Stimulated activated CD4-positive, alpha-beta T cell treated with anti-CD3 and anti-CD28 coated beads, Interleukin-1b, Interleukin-23, amount 100 ng/mL, for 4 hours (primary cell): Measurements from ENCODE around the gene BBOF1.
"Not testable (repeated sequence)": the region's sequence is repeated elsewhere in the genome, so short reads cannot be mapped to it uniquely, and the experiment has no call there.

Source experiments
- DNase-seq, 2 donors: peaks; one replicate each; pipeline ENCODE4 v3.0.0-alpha.2; 2020; ENCODE audit warnings: low read depth in 2 of 2

BBOF1 gene

GRCh38 chr14:74085828-74086227 lies 66.7 kb downstream of the BBOF1 start:
- no peak for DNase-seq

GRCh38 chr14:74089251-74090020 lies 70.3 kb downstream of the BBOF1 start:
- no peak for DNase-seq

- no peak for DNase-seq
Measured at GRCh38 chr14:74105381-74105780, 86.2 kb downstream of the BBOF1 start.

- DNase-seq = no peak
Measured at GRCh38 chr14:74109369-74109768, 90.2 kb downstream of the BBOF1 start.

DNA sequence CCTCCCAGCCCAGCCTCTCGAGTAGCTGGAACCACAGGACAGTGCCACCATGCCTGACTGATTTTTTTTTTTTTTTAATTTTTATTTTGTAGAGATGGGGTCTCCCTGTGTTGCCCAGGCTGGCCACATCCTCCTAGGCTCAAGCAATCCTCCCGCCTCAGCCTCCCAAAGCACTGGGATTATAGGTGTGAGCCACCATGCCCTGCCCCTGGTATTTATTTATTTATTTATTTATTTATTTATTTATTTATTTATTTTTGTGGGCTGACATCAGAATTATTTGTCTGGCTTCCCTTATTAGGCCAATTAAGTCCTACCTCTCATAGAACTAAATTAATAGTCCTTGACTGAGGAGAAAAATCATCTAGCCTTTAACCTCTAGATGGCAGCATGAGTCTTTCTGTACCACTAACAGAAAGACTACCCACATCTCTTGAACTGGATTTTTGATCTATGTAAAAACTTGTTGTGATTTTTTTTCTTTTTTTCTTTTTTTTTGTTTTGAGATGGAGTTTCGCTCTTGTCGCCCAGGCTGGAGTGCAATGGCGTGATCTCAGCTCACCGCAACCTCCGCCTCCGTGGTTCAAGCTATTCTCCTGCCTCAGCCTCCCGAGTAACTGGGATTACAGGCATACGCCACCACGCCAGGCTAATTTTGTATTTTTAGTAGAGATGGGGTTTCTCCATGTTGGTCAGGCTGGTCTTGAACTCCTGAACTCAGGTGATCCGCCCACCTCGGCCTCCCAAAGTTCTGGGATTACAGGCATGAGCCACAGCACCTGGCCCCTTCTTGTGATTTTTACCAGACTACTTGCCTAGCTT lies 92.5 kb downstream of the BBOF1 start:
- DNase-seq = not testable (repeated sequence)
